Neural cell (in vitro differentiated cells): ENCODE data around the gene HBE1.

Source experiments
- CTCF ChIP-seq: fragments of 450-650 bp; IDR thresholded peaks from 2 replicates; pipeline ENCODE4 v1.5.1; 2014; ENCODE audit warnings: antibody characterized with exemption, mild to moderate bottlenecking, moderate library complexity; ENCODE audit not compliant: poor library complexity, severe bottlenecking
- EP300 ChIP-seq: fragments of 450-650 bp; conservative IDR thresholded peaks from 2 replicates; pipeline ENCODE4 v1.6.1; 2014; ENCODE audit warnings: antibody characterized with exemption, mild to moderate bottlenecking, moderate library complexity; ENCODE audit not compliant: poor library complexity, severe bottlenecking
- EZH2 ChIP-seq: fragments of 200-600, 300-800 bp; shearing (Covaris generic), sonication (generic); IDR thresholded peaks from 2 replicates; pipeline ENCODE4 v1.6.1; 2014; ENCODE audit warnings: antibody characterized with exemption, low read length, borderline replicate concordance, mild to moderate bottlenecking; ENCODE audit not compliant: insufficient read depth, poor library complexity, severe bottlenecking
- MXI1 ChIP-seq: fragments of 450-650 bp; conservative IDR thresholded peaks from 2 replicates; pipeline ENCODE4 v1.6.1; 2014; ENCODE audit warnings: antibody characterized with exemption, mild to moderate bottlenecking; ENCODE audit not compliant: poor library complexity, severe bottlenecking
- TAF1 ChIP-seq: IDR thresholded peaks from 2 replicates; pipeline ENCODE4 v1.6.1; 2012; ENCODE audit warnings: low read depth
- TF ChIP-seq, protein P1 (sequence below): IDR thresholded peaks from 2 replicates; pipeline ENCODE4 v1.6.1; 2012; ENCODE audit warnings: borderline replicate concordance

- TF ChIP-seq TAF1 (no peak), MXI1 (no peak), CTCF (no peak), EZH2 (no peak), EP300 (no peak)
- TF ChIP-seq, protein P1, sequence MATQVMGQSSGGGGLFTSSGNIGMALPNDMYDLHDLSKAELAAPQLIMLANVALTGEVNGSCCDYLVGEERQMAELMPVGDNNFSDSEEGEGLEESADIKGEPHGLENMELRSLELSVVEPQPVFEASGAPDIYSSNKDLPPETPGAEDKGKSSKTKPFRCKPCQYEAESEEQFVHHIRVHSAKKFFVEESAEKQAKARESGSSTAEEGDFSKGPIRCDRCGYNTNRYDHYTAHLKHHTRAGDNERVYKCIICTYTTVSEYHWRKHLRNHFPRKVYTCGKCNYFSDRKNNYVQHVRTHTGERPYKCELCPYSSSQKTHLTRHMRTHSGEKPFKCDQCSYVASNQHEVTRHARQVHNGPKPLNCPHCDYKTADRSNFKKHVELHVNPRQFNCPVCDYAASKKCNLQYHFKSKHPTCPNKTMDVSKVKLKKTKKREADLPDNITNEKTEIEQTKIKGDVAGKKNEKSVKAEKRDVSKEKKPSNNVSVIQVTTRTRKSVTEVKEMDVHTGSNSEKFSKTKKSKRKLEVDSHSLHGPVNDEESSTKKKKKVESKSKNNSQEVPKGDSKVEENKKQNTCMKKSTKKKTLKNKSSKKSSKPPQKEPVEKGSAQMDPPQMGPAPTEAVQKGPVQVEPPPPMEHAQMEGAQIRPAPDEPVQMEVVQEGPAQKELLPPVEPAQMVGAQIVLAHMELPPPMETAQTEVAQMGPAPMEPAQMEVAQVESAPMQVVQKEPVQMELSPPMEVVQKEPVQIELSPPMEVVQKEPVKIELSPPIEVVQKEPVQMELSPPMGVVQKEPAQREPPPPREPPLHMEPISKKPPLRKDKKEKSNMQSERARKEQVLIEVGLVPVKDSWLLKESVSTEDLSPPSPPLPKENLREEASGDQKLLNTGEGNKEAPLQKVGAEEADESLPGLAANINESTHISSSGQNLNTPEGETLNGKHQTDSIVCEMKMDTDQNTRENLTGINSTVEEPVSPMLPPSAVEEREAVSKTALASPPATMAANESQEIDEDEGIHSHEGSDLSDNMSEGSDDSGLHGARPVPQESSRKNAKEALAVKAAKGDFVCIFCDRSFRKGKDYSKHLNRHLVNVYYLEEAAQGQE, result no peak
Measured at GRCh38 chr11:5232821-5233220, 36.9 kb downstream of the HBE1 start.
